T-helper 9 cell (primary cell): Measurements from ENCODE around the gene HIGD2A.

ENCODE experiments used
- DNase-seq: peaks from one replicate; pipeline ENCODE4 v3.0.0-alpha.2; 2020
- total RNA-seq, 2 donors: gene quantifications; one replicate each; lab custom pipeline; 2026; lab: John Stamatoyannopoulos, UW

HIGD2A gene
- 37.6 to 50.4 reads per million in 2 donors for total RNA-seq

- peak; percentile 99 for DNase-seq
Observed at GRCh38 chr5:176388444-176389134, at the start of gene HIGD2A, which contains the start of gene NOP16. Gene HIGD2A, plus strand, starts transcription at chr5:176388751. Its CDS starts 69 bp downstream, at chr5:176388820. Gene NOP16, minus strand, starts transcription at chr5:176388598. Its CDS starts 59 bp downstream, at chr5:176388539.

GRCh38 chr5:176339304-176339703 lies 49.2 kb upstream of the HIGD2A start:
- DNase-seq: no peak

- DNase-seq: no peak
Observed at GRCh38 chr5:176341325-176342157, 47.0 kb upstream of the HIGD2A start.

GRCh38 chr5:176342158-176342483 lies 46.4 kb upstream of the HIGD2A start:
- DNase-seq: no peak

GRCh38 chr5:176342766-176343458 lies 45.6 kb upstream of the HIGD2A start:
- DNase-seq: no peak

- no peak for DNase-seq
Observed at GRCh38 chr5:176350416-176350815, 38.1 kb upstream of the HIGD2A start.

- DNase-seq: no peak
Observed at GRCh38 chr5:176352116-176352878, 36.3 kb upstream of the HIGD2A start.

- no peak for DNase-seq
Observed at GRCh38 chr5:176353533-176353932, 35.0 kb upstream of the HIGD2A start.

GRCh38 chr5:176355400-176356178 lies 33.0 kb upstream of the HIGD2A start:
- DNase-seq: no peak

- no peak for DNase-seq
Observed at GRCh38 chr5:176356179-176356566, 32.4 kb upstream of the HIGD2A start.

GRCh38 chr5:176359658-176360057 lies 28.9 kb upstream of the HIGD2A start:
- DNase-seq: no peak

- no peak for DNase-seq
Observed at GRCh38 chr5:176360894-176361436, 27.6 kb upstream of the HIGD2A start.

GRCh38 chr5:176361437-176362232 lies 26.9 kb upstream of the HIGD2A start, which contains the start of gene KIAA1191:
Gene KIAA1191, minus strand, starts transcription at chr5:176361764. Its CDS starts 2,256 bp downstream, at chr5:176359508.
- peak; percentile 94 for DNase-seq

GRCh38 chr5:176362233-176362490 lies 26.4 kb upstream of the HIGD2A start:
- DNase-seq: no peak

GRCh38 chr5:176364765-176365350 lies 23.7 kb upstream of the HIGD2A start:
- no peak for DNase-seq

GRCh38 chr5:176365351-176366231 lies 23.0 kb upstream of the HIGD2A start, which contains the start of gene ARL10:
Gene ARL10, plus strand, starts transcription at chr5:176365487. Its CDS starts 77 bp downstream, at chr5:176365564.
- DNase-seq: peak; percentile 40

- no peak for DNase-seq
Observed at GRCh38 chr5:176366232-176366894, 22.2 kb upstream of the HIGD2A start.

- no peak for DNase-seq
Observed at GRCh38 chr5:176368726-176369125, 19.8 kb upstream of the HIGD2A start.
